IMR-90 (cell line): ENCODE measurements around the gene PIK3R3. TPM values are rescaled to one million over a fixed set of nuclear protein-coding genes. Genes with fewer than 3 reads are reported as not detected.

Experiments
- ATAC-seq: fragments of 200-7000 bp; cut with Tn5 transposase; 2 replicates; pipeline ENCODE4 v1.9.1; 2020; ENCODE audit warnings: low read depth, mild to moderate bottlenecking, moderate library complexity
- BruUV-seq: library from RNA; stranded (reverse); fragments of 400-500 nt; replicated peaks from 2 replicates; lab custom pipeline; 2021; lab: Mats Ljungman, UMichigan
- CTCF ChIA-PET: fragments of 300-600 bp; formaldehyde crosslinking; extraction: SDS; loops from one replicate; lab custom pipeline; 2021; ENCODE audit warnings: antibody characterized with exemption; lab: Yijun Ruan, JAX
- POLR2A ChIA-PET: fragments of 300-600 bp; sonication (Branson Sonifier 250); formaldehyde crosslinking; loops from one replicate; lab custom pipeline; 2022; ENCODE audit warnings: antibody characterized with exemption; ENCODE audit not compliant: unreplicated experiment; lab: Charles Lee
- DNase-seq: peaks from one replicate; pipeline ENCODE4 v3.0.0; 2013
- H2AFZ ChIP-seq: replicated peaks from 2 replicates; pipeline ENCODE3; 2013; ENCODE audit warnings: low read length, mild to moderate bottlenecking; ENCODE audit not compliant: poor library complexity
- H2AK5ac ChIP-seq: 2 replicates; pipeline ENCODE4 v1.6.1; 2013; ENCODE audit warnings: low read depth, low read length, inconsistent platforms
- H2AK9ac ChIP-seq: replicated peaks from 2 replicates; pipeline ENCODE3; 2013; ENCODE audit warnings: mild to moderate bottlenecking, low read depth, low read length, moderate library complexity; ENCODE audit not compliant: poor library complexity
- H2BK120ac ChIP-seq: 2 replicates; pipeline ENCODE4 v1.6.1; 2013; ENCODE audit warnings: low read depth, low read length, inconsistent platforms
- H2BK15ac ChIP-seq: 3 replicates; pipeline ENCODE4 v1.6.1; 2013; ENCODE audit warnings: low read depth, low read length, inconsistent platforms
- H2BK20ac ChIP-seq: 2 replicates; pipeline ENCODE4 v1.6.1; 2013; ENCODE audit warnings: low read depth, mild to moderate bottlenecking, inconsistent platforms, low read length, moderate library complexity
- H2BK5ac ChIP-seq: 2 replicates; pipeline ENCODE4 v1.6.1; 2013; ENCODE audit warnings: mild to moderate bottlenecking, low read depth, low read length, inconsistent platforms; ENCODE audit not compliant: poor library complexity, severe bottlenecking
- H3K14ac ChIP-seq: replicated peaks from 2 replicates; pipeline ENCODE4 v1.6.1; 2013; ENCODE audit warnings: low read depth, low read length, inconsistent platforms
- H3K18ac ChIP-seq: 2 replicates; pipeline ENCODE4 v1.6.1; 2013; ENCODE audit warnings: low read depth, low read length, control low read depth
- H3K23ac ChIP-seq: 2 replicates; pipeline ENCODE4 v1.6.1; 2013; ENCODE audit warnings: low read depth, low read length, inconsistent platforms
- H3K27ac ChIP-seq: 2 replicates; pipeline ENCODE4 v1.5.1; 2013; ENCODE audit warnings: mild to moderate bottlenecking, control low read depth, low read length; ENCODE audit not compliant: insufficient read depth
- H3K27me3 ChIP-seq: 2 replicates; pipeline ENCODE4 v1.6.1; 2013; ENCODE audit warnings: low read length; ENCODE audit not compliant: control insufficient read depth, insufficient read depth
- H3K36me3 ChIP-seq: 2 replicates; pipeline ENCODE4 v1.6.1; 2013; ENCODE audit warnings: low read length, mixed read lengths; ENCODE audit not compliant: control insufficient read depth, insufficient read depth
- H3K4ac ChIP-seq: 2 replicates; pipeline ENCODE4 v1.6.1; 2013; ENCODE audit warnings: low read depth, low read length, inconsistent platforms
- H3K4me1 ChIP-seq: 2 replicates; pipeline ENCODE4 v1.6.1; 2013; ENCODE audit warnings: low read length, mixed read lengths; ENCODE audit not compliant: control insufficient read depth, insufficient read depth
- H3K4me2 ChIP-seq: 2 replicates; pipeline ENCODE4 v1.6.1; 2013; ENCODE audit warnings: low read depth, mild to moderate bottlenecking, control low read depth, low read length, moderate library complexity
- H3K4me3 ChIP-seq: 2 replicates; pipeline ENCODE4 v1.5.1; 2013; ENCODE audit warnings: low read depth, mild to moderate bottlenecking, control low read depth, low read length, moderate library complexity; ENCODE audit not compliant: insufficient read depth
- H3K56ac ChIP-seq: 2 replicates; pipeline ENCODE4 v1.6.1; 2013; ENCODE audit warnings: low read length, inconsistent platforms; ENCODE audit not compliant: insufficient read depth; ENCODE audit errors: extremely low read depth
- H3K79me1 ChIP-seq, 2 experiments: 2 replicates each; pipeline ENCODE4 v1.6.1; 2013; ENCODE audit warnings: low read length in 2 of 2, inconsistent platforms in 1 of 2, low read depth in 1 of 2
- H3K9ac ChIP-seq: 2 replicates; pipeline ENCODE4 v1.6.1; 2013; ENCODE audit warnings: low read depth, low read length, control low read depth
- H3K9me1 ChIP-seq: 2 replicates; pipeline ENCODE4 v1.6.1; 2013; ENCODE audit warnings: low read length, inconsistent platforms; ENCODE audit not compliant: insufficient read depth
- H3K9me3 ChIP-seq: 2 replicates; pipeline ENCODE4 v1.6.1; 2013; ENCODE audit warnings: low read length; ENCODE audit not compliant: control insufficient read depth, insufficient read depth
- H4K20me1 ChIP-seq: 2 replicates; pipeline ENCODE4 v1.6.1; 2013; ENCODE audit warnings: low read length, inconsistent platforms; ENCODE audit not compliant: insufficient read depth
- H4K5ac ChIP-seq: 2 replicates; pipeline ENCODE4 v1.6.1; 2013; ENCODE audit warnings: mild to moderate bottlenecking, low read depth, low read length, control low read depth
- H4K8ac ChIP-seq, 2 experiments: 2 replicates each; pipeline ENCODE4 v1.6.1; 2013; ENCODE audit warnings: low read depth in 2 of 2, low read length in 2 of 2, control low read depth in 1 of 2, inconsistent platforms in 1 of 2
- H4K91ac ChIP-seq: 2 replicates; pipeline ENCODE4 v1.6.1; 2013; ENCODE audit warnings: low read depth, low read length, inconsistent platforms; ENCODE audit not compliant: insufficient read depth
- BHLHE40 ChIP-seq: fragments of 150-350 bp; IDR thresholded peaks from 2 replicates; pipeline ENCODE4 v1.6.1; 2016; ENCODE audit warnings: mild to moderate bottlenecking, low read depth, low read length
- CHD1 ChIP-seq: IDR thresholded peaks from 2 replicates; pipeline ENCODE4 v1.6.1; 2012; ENCODE audit warnings: low read depth, low read length, improper control_type of control experiment
- FOS ChIP-seq: fragments of 150-350 bp; IDR thresholded peaks from 2 replicates; pipeline ENCODE4 v1.6.1; 2016; ENCODE audit warnings: low read depth, low read length
- MAFK ChIP-seq: IDR thresholded peaks from 2 replicates; pipeline ENCODE4 v1.6.1; 2012; ENCODE audit warnings: low read depth, low read length, improper control_type of control experiment
- MAZ ChIP-seq: IDR thresholded peaks from 2 replicates; pipeline ENCODE4 v1.6.1; 2012; ENCODE audit warnings: low read depth, mild to moderate bottlenecking, low read length, improper control_type of control experiment, moderate library complexity, borderline replicate concordance
- NFE2L2 ChIP-seq: fragments of 150-350 bp; IDR thresholded peaks from 2 replicates; pipeline ENCODE4 v1.6.1; 2016; ENCODE audit warnings: low read depth, mild to moderate bottlenecking, low read length
- POLR2A ChIP-seq: IDR thresholded peaks from 2 replicates; pipeline ENCODE4 v1.6.1; 2012; ENCODE audit warnings: mild to moderate bottlenecking, low read depth, low read length
- RAD21 ChIP-seq: IDR thresholded peaks from 2 replicates; pipeline ENCODE4 v1.6.1; 2012; ENCODE audit warnings: low read length, improper control_type of control experiment
- RCOR1 ChIP-seq: IDR thresholded peaks from 2 replicates; pipeline ENCODE4 v1.6.1; 2012; ENCODE audit warnings: mild to moderate bottlenecking, low read length, improper control_type of control experiment; ENCODE audit not compliant: insufficient replicate concordance
- RFX5 ChIP-seq: IDR thresholded peaks from 2 replicates; pipeline ENCODE4 v1.8.0; 2012; ENCODE audit warnings: low read depth, mild to moderate bottlenecking, low read length, moderate library complexity
- SMC3 ChIP-seq: fragments of 150-350 bp; IDR thresholded peaks from 2 replicates; pipeline ENCODE4 v1.6.1; 2016; ENCODE audit warnings: low read depth, mild to moderate bottlenecking, antibody characterized with exemption, low read length, moderate library complexity
- WGBS, 2 experiments: methylation state at CpG; one replicate each; pipeline versions ENCODE4 v1.1.5 to v1.1.7; 2013; ENCODE audit warnings: missing lambda C conversion rate in 2 of 2; ENCODE audit not compliant: insufficient read length in 1 of 2; ENCODE audit errors: extremely low coverage in 2 of 2; 5-methylcytosine and 5-hydroxymethylcytosine counted together
- dilution Hi-C: fragments of 300-500 bp; cut with HindIII; formaldehyde crosslinking; loops from one replicate; pipeline ENCODE4 v1.14.3; 2018; ENCODE audit warnings: low sequenced_read_pairs; ENCODE audit not compliant: unreplicated experiment
- in situ Hi-C: fragments of 300-500 bp; cut with MboI; formaldehyde crosslinking; loops from 3 replicates; pipeline ENCODE4 v1.14.3; 2019; ENCODE audit warnings: low sequenced_read_pairs, inconsistent platforms, mixed read lengths
- intact Hi-C: fragments of 100-400 bp; cut with micrococcal nuclease; formaldehyde crosslinking; loops from 2 replicates; pipeline ENCODE4 v1.10.0; 2022
- polyA plus RNA-seq, 3 experiments: library from polyadenylated mRNA; depleted of rRNA; stranded (reverse); fragments of >200 nt; gene quantifications; 2 replicates each; pipeline ENCODE4 v1.2.3, GENCODE V29; 2012; ENCODE audit warnings: low replicate concordance in 1 of 3
- total RNA-seq: library from RNA; depleted of rRNA; stranded (reverse); fragments of >200 nt; gene quantifications from 2 replicates; pipeline ENCODE4 v1.2.3, GENCODE V29; 2012
- TF ChIP-seq, protein P1 (sequence below): fragments of 150-350 bp; IDR thresholded peaks from 2 replicates; pipeline ENCODE4 v1.6.1; 2017; ENCODE audit warnings: mild to moderate bottlenecking, antibody characterized with exemption, low read length, low read depth
- TF ChIP-seq, protein P2 (sequence below): fragments of 150-350 bp; IDR thresholded peaks from 2 replicates; pipeline ENCODE4 v1.6.1; 2016; ENCODE audit warnings: low read depth, mild to moderate bottlenecking, low read length, moderate library complexity, borderline replicate concordance
- TF ChIP-seq, protein P3 (sequence below): conservative IDR thresholded peaks from 2 replicates; pipeline ENCODE4 v1.5.1; 2012; ENCODE audit warnings: mild to moderate bottlenecking, low read depth, low read length, improper control_type of control experiment

The PIK3R3 gene
- total and polyA plus RNA-seq, 2 of the 4 experiments (the other 2 are of a cell fraction): 5.3 to 9.9 TPM

DNA sequence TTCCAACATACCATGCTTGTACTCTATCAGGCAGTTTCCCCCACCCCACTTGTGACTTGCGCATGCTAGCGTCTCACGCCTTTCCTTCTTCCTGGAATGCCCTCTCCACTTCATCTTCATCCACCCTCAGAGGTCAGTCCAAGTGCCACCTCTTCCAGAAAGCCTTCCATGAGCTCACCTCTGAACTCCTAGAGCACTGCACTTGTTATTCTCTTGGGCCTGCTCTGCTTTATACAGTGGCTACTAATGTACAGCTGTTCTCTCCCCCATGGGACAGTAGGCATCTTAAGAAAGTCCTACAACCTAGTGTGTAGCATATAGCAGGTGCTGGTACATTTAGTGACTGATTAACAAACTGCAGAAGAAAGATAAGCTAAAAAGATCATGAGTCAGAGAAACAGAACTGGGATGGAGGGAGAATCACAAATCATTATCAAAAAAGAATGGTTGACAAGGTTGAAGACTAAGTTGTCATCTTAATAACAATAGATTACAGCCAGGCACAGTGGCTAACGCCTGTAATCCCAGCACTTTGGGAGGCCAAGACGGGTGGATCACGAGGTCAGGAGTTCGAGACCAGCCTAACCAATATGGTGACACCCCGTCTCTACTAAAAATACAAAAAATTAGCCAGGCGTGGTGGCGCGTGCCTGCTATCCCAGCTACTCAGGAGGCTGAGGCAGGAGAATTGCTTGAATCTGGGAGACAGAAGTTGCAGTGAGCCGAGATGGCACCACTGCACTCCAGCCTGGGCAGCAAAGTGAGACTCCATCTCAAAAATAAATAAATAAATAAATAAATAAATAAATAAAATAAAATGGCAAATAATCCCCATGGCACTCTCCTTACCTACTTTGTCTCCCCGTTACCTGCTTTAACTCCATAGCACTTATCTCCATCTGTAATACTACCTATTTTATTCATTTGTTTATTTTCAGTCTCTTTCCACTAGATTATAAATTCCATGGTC lies 26.2 kb upstream of the PIK3R3 start:
- intact Hi-C loops: no loop called here
- H3K27me3 ChIP-seq: peaks cover 2% of the 10 kb centered on the region
- TF ChIP-seq, protein P1, sequence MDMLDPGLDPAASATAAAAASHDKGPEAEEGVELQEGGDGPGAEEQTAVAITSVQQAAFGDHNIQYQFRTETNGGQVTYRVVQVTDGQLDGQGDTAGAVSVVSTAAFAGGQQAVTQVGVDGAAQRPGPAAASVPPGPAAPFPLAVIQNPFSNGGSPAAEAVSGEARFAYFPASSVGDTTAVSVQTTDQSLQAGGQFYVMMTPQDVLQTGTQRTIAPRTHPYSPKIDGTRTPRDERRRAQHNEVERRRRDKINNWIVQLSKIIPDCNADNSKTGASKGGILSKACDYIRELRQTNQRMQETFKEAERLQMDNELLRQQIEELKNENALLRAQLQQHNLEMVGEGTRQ: no peak
- TF ChIP-seq CHD1: no peak
- TF ChIP-seq FOS: no peak
- TF ChIP-seq, protein P2, sequence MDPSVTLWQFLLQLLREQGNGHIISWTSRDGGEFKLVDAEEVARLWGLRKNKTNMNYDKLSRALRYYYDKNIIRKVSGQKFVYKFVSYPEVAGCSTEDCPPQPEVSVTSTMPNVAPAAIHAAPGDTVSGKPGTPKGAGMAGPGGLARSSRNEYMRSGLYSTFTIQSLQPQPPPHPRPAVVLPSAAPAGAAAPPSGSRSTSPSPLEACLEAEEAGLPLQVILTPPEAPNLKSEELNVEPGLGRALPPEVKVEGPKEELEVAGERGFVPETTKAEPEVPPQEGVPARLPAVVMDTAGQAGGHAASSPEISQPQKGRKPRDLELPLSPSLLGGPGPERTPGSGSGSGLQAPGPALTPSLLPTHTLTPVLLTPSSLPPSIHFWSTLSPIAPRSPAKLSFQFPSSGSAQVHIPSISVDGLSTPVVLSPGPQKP: no peak
- TF ChIP-seq RFX5: no peak
- no peak for TF ChIP-seq MAFK
- TF ChIP-seq POLR2A: no peak
- TF ChIP-seq RAD21: no peak
- no peak for TF ChIP-seq MAZ
- TF ChIP-seq SMC3: no peak
- TF ChIP-seq, protein P3, sequence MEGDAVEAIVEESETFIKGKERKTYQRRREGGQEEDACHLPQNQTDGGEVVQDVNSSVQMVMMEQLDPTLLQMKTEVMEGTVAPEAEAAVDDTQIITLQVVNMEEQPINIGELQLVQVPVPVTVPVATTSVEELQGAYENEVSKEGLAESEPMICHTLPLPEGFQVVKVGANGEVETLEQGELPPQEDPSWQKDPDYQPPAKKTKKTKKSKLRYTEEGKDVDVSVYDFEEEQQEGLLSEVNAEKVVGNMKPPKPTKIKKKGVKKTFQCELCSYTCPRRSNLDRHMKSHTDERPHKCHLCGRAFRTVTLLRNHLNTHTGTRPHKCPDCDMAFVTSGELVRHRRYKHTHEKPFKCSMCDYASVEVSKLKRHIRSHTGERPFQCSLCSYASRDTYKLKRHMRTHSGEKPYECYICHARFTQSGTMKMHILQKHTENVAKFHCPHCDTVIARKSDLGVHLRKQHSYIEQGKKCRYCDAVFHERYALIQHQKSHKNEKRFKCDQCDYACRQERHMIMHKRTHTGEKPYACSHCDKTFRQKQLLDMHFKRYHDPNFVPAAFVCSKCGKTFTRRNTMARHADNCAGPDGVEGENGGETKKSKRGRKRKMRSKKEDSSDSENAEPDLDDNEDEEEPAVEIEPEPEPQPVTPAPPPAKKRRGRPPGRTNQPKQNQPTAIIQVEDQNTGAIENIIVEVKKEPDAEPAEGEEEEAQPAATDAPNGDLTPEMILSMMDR: no peak
- TF ChIP-seq RCOR1: no peak
- no peak for TF ChIP-seq NFE2L2
- no peak for TF ChIP-seq BHLHE40

More for the DNA sequence above, 26.2 kb upstream of the PIK3R3 start:
- Histone ChIP-seq H3K27ac (no peak overlapping the region), H3K79me1 (no peaks in the 10 kb centered on the region), H3K4me3 (no peak overlapping the region), H2BK5ac (no peak overlapping the region), H2AK9ac (no peak overlapping the region), H3K9me1 (no peaks in the 10 kb centered on the region; the same call in 1 of the 2 replicates), H3K56ac (no peak overlapping the region), H2BK120ac (no peak overlapping the region), H3K23ac (no peak overlapping the region), H4K20me1 (no peaks in the 10 kb centered on the region), H3K4me2 (no peak overlapping the region), H3K4ac (no peak overlapping the region), H2BK20ac (no peak overlapping the region), H2AFZ (no peak overlapping the region), H3K4me1 (no peaks in the 10 kb centered on the region), H4K8ac (no peak overlapping the region), H4K5ac (no peak overlapping the region), H4K91ac (no peak overlapping the region), H2AK5ac (no peak overlapping the region), H3K18ac (no peak overlapping the region), H3K9ac (no peak overlapping the region), H3K36me3 (no peaks in the 10 kb centered on the region), H2BK15ac (no peak overlapping the region), H3K9me3 (no peaks in the 10 kb centered on the region), H3K14ac (no peak overlapping the region)
- dilution Hi-C loops: no loop called here
- ChIA-PET CTCF (interaction anchor here (0.7 kb wide), 1 partner anchor 11 kb away, joined by 3 read pairs; no protein-coding TSS in a partner anchor), POLR2A (no interaction called here)
- BruUV-seq: no TSS peak
- 88% methylated on average over 4 of the region's 13 CpGs; no CpG with 5 or more reads in 1 of the 2 experiments for WGBS, 2 experiments
- in situ Hi-C loops: no loop called here
- DNase-seq (no peak), ATAC-seq (no peak)
